ENCODE measurements around the gene SNAP91. TPM values are rescaled to one million over a fixed set of nuclear protein-coding genes. Genes with fewer than 3 reads are reported as not detected.

Gene SNAP91
- total RNA-seq, 1 donor from 2014 or later, result 0.27 TPM

DNA sequence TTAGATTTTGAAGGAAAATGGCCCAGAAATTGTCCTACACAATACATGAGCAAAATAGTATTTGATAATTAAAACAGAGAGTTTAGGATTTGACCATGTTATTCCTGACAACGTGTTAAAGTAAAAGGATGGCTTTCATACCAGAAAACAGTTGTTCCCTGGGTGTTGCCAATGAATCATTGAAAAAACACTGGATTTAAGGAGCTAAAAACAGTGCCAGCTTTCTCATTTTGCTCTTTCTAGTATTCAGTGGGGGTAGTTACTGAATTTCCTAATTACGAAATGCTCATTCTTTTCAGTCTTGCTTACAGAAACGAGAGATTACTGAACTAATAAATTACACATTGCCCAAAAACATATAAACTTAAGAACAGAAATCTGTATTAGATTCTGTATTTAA lies 26.6 kb upstream of the SNAP91 start:
- Histone ChIP-seq H2AFZ (ENCODE audit: low read depth, low read length) (no peak overlapping the region), H3K27me3 (ENCODE audit: insufficient read depth, low read length) (no peaks in the 10 kb centered on the region), H3K36me3 (ENCODE audit: insufficient read depth, low read length) (no peaks in the 10 kb centered on the region), H3K9me3 (ENCODE audit: insufficient read depth, low read depth, low read length) (no peaks in the 10 kb centered on the region), H3K9ac (ENCODE audit: low read length) (no peak overlapping the region), H4K20me1 (ENCODE audit: insufficient read depth, low read length) (no peaks in the 10 kb centered on the region), H3K4me3 (ENCODE audit: insufficient read depth, low read depth, low read length) (no peak overlapping the region), H3K27ac (ENCODE audit: low read depth, low read length) (no peak overlapping the region), H3K4me2 (ENCODE audit: low read length) (no peak overlapping the region), H3K4me1 (ENCODE audit: insufficient read depth, low read length) (no peaks in the 10 kb centered on the region), H3K79me2 (ENCODE audit: insufficient read depth, low read length) (no peaks in the 10 kb centered on the region)
- no peak for TF ChIP-seq EZH2 (IDR thresholded peaks at IDR 0.05; ENCODE audit: insufficient read depth, low read length)
- TF ChIP-seq, protein P1, sequence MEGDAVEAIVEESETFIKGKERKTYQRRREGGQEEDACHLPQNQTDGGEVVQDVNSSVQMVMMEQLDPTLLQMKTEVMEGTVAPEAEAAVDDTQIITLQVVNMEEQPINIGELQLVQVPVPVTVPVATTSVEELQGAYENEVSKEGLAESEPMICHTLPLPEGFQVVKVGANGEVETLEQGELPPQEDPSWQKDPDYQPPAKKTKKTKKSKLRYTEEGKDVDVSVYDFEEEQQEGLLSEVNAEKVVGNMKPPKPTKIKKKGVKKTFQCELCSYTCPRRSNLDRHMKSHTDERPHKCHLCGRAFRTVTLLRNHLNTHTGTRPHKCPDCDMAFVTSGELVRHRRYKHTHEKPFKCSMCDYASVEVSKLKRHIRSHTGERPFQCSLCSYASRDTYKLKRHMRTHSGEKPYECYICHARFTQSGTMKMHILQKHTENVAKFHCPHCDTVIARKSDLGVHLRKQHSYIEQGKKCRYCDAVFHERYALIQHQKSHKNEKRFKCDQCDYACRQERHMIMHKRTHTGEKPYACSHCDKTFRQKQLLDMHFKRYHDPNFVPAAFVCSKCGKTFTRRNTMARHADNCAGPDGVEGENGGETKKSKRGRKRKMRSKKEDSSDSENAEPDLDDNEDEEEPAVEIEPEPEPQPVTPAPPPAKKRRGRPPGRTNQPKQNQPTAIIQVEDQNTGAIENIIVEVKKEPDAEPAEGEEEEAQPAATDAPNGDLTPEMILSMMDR (IDR thresholded peaks at IDR 0.05; ENCODE audit: insufficient read depth, low read depth, low read length), result no peak
- H3K4me1 Mint-ChIP-seq (ENCODE audit: low read depth, unreplicated experiment), result no peaks in the 10 kb centered on the region
- no peak overlapping the region for H3K27ac Mint-ChIP-seq (ENCODE audit: unreplicated experiment)
- no peak for FAIRE-seq
- H3K4me3 Mint-ChIP-seq (ENCODE audit: unreplicated experiment), result no peak overlapping the region
- H3K36me3 Mint-ChIP-seq (ENCODE audit: low read depth, unreplicated experiment), result no peaks in the 10 kb centered on the region
- no peak for DNase-seq (ENCODE audit: low read depth)
- no peaks in the 10 kb centered on the region for H3K27me3 Mint-ChIP-seq (ENCODE audit: low read depth, unreplicated experiment)
- H3K9me3 Mint-ChIP-seq (ENCODE audit: unreplicated experiment), result no peaks in the 10 kb centered on the region

DNA sequence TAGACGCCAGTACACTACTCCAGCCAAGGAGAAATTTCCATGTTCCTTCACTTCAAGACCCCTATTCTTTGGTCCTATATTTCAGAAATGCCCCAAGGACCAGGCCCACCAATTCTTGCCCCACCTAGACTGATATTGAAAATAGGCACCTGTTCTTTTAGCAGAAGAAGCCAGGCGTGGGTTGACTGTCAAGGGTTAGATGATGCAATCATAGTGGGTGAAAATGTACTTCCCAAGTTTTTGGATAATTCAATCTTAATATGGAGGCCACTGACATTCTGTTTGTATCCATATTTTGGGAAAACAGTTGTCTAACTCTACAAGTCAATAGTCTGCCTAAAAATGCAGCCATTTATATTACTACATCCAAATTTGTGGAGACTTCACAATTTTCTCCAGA lies 21.0 kb upstream of the SNAP91 start:
- Mint-ChIP-seq H3K9me3 (ENCODE audit: unreplicated experiment) (no peaks in the 10 kb centered on the region), H3K4me3 (ENCODE audit: unreplicated experiment) (no peak overlapping the region), H3K27ac (ENCODE audit: unreplicated experiment) (no peak overlapping the region), H3K36me3 (ENCODE audit: low read depth, unreplicated experiment) (no peaks in the 10 kb centered on the region), H3K27me3 (ENCODE audit: low read depth, unreplicated experiment) (peaks cover 4% of the 10 kb centered on the region), H3K4me1 (ENCODE audit: low read depth, unreplicated experiment) (no peaks in the 10 kb centered on the region)
- Histone ChIP-seq H3K9ac (ENCODE audit: low read length) (no peak overlapping the region), H3K27me3 (ENCODE audit: insufficient read depth, low read length) (no peaks in the 10 kb centered on the region), H4K20me1 (ENCODE audit: insufficient read depth, low read length) (no peaks in the 10 kb centered on the region), H3K27ac (ENCODE audit: low read depth, low read length) (no peak overlapping the region), H3K79me2 (ENCODE audit: insufficient read depth, low read length) (no peaks in the 10 kb centered on the region), H2AFZ (ENCODE audit: low read depth, low read length) (no peak overlapping the region), H3K4me2 (ENCODE audit: low read length) (no peak overlapping the region), H3K4me3 (ENCODE audit: insufficient read depth, low read depth, low read length) (no peak overlapping the region), H3K9me3 (ENCODE audit: insufficient read depth, low read depth, low read length) (no peaks in the 10 kb centered on the region), H3K36me3 (ENCODE audit: insufficient read depth, low read length) (no peaks in the 10 kb centered on the region), H3K4me1 (ENCODE audit: insufficient read depth, low read length) (no peaks in the 10 kb centered on the region)
- DNase-seq (ENCODE audit: low read depth) (no peak), FAIRE-seq (no peak)
- no peak for TF ChIP-seq EZH2 (IDR thresholded peaks at IDR 0.05; ENCODE audit: insufficient read depth, low read length)
- TF ChIP-seq, protein P1 (IDR thresholded peaks at IDR 0.05; ENCODE audit: insufficient read depth, low read depth, low read length), result no peak

DNA sequence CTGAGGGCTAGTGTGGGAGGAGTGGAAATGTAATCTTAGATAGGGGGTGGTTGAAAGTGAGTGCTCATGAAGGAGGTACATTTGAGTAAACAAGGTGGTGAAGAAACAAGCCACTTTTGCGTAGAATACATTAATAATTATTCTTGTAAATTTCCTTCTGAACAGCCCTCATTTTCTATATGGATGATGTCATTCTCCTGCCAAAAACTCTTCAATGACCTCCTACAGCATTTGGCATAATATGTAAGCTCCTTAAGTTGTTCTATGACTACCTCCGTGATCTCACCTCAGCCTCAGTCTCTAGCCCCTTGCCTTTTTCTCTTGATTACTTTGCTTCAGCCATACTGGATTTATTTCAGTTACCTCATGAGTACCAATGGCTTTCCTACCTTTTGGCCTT lies 14.0 kb upstream of the SNAP91 start:
- Histone ChIP-seq H3K4me1 (ENCODE audit: insufficient read depth, low read length) (no peaks in the 10 kb centered on the region), H3K79me2 (ENCODE audit: insufficient read depth, low read length) (no peaks in the 10 kb centered on the region), H3K4me2 (ENCODE audit: low read length) (no peak overlapping the region), H3K4me3 (ENCODE audit: insufficient read depth, low read depth, low read length) (no peak overlapping the region), H3K9ac (ENCODE audit: low read length) (no peak overlapping the region), H3K9me3 (ENCODE audit: insufficient read depth, low read depth, low read length) (no peaks in the 10 kb centered on the region), H3K27me3 (ENCODE audit: insufficient read depth, low read length) (no peaks in the 10 kb centered on the region), H4K20me1 (ENCODE audit: insufficient read depth, low read length) (no peaks in the 10 kb centered on the region), H3K27ac (ENCODE audit: low read depth, low read length) (no peak overlapping the region), H3K36me3 (ENCODE audit: insufficient read depth, low read length) (no peaks in the 10 kb centered on the region), H2AFZ (ENCODE audit: low read depth, low read length) (no peak overlapping the region)
- H3K4me1 Mint-ChIP-seq (ENCODE audit: low read depth, unreplicated experiment), result no peaks in the 10 kb centered on the region
- TF ChIP-seq, protein P1 (IDR thresholded peaks at IDR 0.05; ENCODE audit: insufficient read depth, low read depth, low read length), result no peak
- no peak for TF ChIP-seq EZH2 (IDR thresholded peaks at IDR 0.05; ENCODE audit: insufficient read depth, low read length)
- DNase-seq (ENCODE audit: low read depth) (no peak), FAIRE-seq (no peak)
- H3K36me3 Mint-ChIP-seq (ENCODE audit: low read depth, unreplicated experiment), result no peaks in the 10 kb centered on the region
- H3K27me3 Mint-ChIP-seq (ENCODE audit: low read depth, unreplicated experiment), result peaks cover 5% of the 10 kb centered on the region
- H3K9me3 Mint-ChIP-seq (ENCODE audit: unreplicated experiment), result no peaks in the 10 kb centered on the region
- H3K27ac Mint-ChIP-seq (ENCODE audit: unreplicated experiment), result no peak overlapping the region
- H3K4me3 Mint-ChIP-seq (ENCODE audit: unreplicated experiment), result no peak overlapping the region
